NCI-H524 treated with DMSO at 0.1 percent for 48 hours (cell line): ENCODE measurements around the gene BTBD8.
"Not testable (repeated sequence)": the region's sequence is repeated elsewhere in the genome, so short reads cannot be mapped to it uniquely, and the experiment has no call there.

Source experiments
- DNase-seq: peaks from one replicate; lab custom pipeline; 2025; lab: John Stamatoyannopoulos, UW

BTBD8 gene

DNA sequence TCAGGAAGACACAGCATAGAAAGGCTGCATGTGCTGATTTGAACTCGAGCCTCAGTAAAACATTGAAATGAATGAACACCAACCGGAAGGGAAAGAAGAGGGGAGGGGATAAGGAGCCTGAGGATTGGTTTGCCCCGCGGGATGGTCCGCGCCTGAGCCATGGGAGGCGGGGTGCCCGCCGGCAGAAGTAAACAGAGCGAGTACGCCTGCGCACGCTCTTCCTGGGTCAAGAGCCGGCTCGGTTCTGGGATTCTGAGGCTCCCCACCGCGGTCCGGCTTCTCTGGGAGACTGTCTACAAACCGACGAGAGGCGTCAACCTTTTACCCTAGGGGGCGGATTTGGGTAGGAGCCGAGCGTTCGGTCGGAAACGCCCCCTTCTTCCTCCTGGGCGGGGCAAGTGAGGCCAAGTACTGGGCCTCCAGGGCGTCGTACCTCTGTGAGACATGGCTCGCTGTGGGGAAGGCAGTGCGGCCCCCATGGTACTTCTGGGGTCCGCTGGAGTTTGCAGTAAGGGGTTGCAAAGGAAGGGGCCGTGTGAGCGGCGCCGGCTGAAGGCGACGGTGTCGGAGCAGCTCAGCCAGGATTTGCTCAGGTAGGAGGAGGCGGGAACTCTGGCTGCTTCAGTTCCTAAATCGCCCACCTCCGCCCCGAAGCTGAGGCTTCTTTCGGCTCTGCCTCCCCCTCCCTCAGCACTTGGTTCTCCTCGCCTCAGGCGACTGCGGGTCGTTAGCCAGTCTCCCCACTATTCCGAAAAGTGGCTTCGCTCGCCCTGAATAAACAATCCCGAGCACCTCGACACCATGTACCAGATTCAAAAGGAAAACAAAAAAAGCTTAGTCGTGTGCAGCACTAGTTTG, at the start of gene BTBD8:
TSS of gene BTBD8 (plus strand) at position 218 of the 858 bp plus-strand sequence. CDS start at position 445, 227 bp downstream.
- peak; percentile 56 for DNase-seq

DNA sequence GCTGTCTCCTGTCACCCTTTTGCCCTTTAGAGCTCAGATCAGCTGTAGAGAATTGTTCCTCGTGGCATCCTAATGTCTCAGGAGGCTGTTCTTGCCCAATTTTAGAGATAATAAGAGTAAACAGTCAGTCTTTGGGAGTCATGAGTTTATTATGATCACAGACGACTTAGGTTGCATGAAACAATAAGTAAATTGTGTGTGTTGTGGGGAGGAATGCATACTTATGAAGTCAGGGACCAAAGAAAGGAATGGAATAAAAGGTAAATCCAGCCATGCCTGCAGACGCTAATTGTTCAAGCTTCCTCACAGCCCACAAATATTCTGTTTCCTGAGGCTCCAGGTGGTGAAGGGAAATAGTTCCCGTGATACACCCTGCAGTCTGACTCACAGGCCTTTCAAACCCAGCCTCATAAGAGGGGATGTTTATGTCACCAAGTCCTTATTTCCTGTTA, 49.5 kb upstream of the BTBD8 start:
- DNase-seq, result no peak

DNA sequence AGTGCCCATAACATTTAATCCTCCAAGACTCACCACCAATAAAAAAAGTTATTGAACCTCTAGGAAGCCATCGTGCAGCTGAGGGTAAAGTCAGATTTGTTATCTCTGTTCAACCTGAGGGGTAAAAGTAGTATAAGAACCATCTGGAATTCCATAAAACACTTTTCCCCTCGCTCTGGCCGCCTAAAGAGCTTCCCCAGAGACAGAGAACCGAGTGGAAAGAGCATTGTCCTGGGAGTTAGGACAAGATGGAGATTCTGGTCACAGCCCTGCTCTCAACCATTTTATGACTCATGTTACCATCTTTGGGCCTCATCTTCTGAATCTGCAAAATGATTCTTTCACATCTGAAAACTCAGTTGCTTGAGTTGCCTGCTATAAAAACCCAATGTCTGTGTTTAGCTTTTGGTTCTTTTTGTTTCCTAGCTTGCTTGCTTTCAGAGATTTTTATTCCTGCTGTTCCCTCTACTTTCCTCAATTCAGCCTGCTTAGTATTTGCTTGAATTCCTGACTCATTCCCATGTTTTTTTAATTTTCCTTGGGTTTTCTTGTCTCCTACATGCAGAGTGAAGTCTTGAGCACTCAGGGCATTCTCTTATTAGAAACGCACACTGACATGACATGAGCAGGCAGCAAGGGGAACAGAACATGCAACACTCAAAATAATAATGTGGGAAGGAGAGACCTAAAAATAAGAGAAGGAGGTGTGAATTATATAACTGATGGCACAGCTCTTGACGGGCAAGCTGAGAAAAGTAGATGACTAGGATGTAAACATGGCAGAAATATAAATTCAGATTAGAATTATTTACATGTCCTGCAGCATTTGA, 48.6 kb upstream of the BTBD8 start:
- no peak for DNase-seq

DNA sequence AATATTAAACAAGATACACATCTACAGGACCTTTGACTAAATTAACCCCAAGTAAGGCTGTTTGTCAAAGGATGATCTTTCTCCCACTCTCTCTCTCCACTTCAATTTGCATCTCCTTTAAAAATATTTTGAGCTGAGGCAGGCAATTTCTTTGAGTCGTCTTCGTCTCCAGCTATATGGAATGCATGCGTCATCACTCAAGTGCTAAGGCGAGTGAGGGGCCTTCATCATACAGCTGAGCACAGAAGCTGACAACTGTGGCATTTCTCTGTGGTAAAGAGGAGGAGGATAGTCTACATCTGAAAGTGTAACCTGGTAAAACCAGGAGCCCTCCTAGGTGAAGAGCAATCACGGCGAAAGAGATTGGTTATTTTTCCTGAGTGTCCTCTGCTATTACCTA, 42.7 kb upstream of the BTBD8 start:
- no peak for DNase-seq

DNA sequence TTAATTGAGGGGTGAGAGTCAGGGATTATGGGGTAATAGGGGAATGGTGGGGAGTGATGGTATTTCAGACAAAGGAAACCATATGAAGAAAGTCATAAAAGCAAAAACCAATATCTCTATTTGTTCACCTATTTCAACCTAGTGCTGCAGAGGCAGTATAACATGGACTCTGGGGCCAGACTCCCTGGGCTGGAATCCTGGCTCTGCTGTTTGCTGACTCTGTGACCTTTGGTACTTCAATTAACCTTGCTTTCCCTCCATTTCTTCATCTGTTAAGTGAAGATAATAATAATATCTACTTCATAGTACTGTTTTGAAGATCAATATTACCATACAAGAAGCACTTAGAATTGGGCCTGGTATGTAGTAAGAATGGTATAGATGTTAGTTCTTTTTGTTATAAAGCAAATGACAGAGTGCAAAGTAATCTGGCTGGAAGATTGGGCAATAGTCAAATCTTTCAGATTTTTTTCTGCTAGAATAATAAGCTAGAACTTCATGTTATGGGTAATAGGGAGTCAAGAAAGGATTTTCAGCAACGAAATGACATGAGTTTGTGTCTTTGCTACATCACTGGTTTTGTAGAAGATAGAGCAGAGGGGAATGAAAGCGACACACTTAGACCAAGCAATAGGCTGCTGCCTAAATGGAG, 41.3 kb upstream of the BTBD8 start:
- no peak for DNase-seq

DNA sequence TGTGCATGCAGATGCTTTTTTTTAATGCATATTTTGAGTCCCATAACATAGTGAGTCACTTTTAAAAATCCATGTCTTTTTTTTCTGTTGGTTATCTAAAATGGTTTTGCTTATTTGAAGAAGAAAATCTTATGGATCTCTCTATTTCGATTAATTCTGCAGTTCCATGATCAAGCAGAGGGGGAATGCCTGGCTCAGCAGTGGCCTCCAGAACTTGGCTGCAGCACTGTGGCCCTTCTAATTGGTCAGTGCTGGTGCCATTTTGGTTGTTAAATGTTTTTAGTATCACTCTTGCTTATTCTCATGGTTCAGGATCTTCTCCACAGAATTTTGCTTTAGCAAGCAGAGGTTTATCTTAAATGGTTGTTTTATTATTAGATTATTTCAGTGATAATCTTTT, 39.2 kb upstream of the BTBD8 start:
- no peak for DNase-seq

DNA sequence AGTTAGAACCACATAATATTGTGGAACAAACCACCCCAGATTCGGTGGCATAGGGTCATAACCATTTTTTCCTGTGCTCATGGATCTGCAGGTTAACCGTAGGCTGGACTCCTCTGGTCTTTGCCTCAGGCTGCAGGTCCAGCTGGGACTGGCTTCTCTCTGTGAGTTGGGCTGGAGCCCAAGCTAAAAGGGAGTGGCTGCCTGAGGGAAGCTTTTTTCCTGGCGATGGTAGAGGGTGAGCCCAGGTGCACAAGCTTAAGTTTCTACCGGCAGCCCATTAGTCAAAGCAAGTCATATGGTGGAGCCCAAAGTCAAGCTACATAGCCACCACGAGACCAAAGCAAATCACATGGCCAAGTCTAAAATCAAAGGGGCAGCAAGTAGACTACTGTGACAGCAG, 36.5 kb upstream of the BTBD8 start:
- no peak for DNase-seq

DNA sequence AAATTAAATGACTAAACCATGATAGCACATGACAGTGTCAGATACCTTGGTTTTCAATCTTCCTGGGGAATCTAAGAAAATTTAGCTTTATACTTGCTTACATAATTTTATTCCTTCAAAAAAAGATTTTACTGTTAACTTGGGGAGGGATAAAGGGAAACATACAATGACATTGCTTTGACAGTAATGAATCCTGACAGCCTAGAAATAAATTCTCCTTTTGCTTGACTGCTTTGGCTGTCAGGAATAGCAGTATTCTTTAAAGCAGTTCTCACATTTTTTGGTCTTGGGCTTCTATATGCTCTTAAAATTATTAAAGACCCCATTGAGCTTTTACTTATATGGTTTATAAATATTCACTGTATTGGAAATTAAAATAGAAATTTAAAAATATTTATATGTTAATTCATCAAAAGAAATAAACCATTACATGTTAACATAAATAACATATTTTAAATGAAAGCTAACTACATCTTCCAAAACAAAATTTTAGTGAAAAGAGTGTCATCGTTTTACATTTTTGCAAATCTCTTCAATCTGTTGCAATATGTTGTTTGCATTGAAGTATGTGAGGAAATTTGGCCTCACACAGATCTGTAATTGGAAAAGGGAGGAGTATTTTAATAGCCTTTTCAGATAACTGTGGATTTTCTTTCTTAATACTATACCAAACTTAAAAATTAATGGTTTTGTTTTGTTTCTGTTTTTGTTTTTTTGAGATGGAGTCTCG, 34.2 kb upstream of the BTBD8 start:
- DNase-seq, result no peak

DNA sequence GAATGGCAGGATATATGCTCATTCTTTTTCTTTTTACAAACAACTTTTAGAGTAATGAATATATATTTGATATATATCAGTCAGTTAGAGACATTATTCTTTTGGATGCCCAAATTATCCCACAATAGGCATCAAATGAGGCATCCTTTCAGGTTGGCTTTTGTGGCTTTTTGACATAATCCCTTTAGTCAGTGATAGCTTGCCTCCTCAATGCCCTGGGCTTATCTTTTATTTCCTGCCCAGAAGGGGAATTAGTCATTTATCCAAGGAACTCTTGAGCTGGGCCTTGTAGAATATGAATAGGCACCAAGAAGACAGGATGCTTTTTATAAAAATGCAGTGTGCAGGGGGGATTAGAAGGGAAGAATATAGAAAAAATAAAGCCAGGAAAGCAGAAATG, 28.2 kb upstream of the BTBD8 start:
- no peak for DNase-seq

DNA sequence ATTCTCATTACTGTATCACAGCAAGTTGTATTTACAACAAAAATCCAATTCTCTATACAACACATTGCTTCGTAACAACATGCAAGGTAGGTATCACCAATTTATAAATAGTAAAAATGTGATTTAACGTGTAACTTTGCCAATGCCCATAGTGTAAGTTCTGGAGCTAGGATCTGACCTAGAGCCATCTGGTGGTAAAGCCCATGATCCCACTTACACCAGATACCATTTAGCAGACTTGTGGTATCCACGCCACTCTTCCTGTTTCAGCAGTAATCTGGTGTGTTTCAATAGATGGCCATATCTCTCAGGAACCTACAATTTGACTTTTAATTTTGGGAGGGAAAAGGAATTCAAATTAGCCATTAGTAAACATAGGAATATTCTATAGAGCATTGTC, 15.1 kb upstream of the BTBD8 start:
- DNase-seq, result no peak

DNA sequence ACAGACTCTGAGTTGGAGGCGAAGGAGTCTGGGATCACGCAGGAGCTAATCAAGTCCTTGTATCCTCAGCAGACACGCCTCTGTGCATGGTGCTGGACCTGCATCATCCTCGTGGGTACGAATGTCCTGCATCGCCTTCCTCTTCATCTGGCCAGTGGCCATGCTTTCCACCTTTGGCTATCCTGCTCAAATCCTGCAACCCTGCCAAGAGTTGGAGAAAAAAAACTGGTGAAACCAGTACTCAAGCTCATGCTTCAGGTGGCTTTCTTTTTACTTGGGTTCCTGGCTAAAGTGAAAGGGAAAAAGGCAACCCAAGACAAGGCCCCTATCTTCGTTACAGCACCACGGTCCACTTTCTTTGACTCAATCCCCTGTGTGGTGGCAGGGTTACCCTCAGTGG, 13.8 kb upstream of the BTBD8 start:
- no peak for DNase-seq

DNA sequence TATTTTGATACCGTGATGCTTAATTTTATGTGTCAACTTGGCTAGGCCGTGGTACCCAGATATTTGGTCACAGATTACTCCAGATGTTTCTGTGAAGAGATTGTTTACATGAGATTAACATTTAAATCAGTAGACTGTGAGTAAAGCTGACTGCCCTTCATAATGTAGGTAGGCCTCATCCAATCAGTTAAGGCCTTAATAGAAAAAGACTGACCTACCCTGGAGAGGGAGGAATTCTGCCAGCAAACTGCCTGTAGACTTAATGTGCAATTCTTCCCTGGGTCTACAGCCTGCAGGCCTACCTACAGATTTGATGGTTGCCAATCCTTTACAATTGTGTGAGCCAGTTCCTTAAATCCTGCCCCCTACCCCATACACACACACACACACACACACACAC, 9.3 kb upstream of the BTBD8 start:
- DNase-seq, result no peak

DNA sequence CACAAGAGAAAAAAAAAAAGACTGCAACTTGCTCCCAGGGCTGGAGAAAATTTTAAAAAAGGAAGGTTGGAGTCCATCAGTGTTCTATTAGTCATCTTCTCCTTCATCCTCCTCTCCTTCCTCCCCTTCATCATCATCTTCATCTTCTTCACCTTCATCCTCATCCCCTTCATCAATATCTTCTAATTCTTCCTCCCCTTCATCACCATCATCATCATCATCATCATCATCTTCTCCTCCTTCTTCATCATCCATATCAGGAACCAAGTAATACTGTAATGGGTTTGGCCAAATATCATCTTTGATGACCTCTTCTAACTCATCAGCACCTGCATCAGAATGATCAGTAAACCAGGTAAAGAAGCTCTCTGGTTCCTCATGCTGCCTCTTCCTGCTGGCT, 5.7 kb upstream of the BTBD8 start:
- not testable (repeated sequence) for DNase-seq

DNA sequence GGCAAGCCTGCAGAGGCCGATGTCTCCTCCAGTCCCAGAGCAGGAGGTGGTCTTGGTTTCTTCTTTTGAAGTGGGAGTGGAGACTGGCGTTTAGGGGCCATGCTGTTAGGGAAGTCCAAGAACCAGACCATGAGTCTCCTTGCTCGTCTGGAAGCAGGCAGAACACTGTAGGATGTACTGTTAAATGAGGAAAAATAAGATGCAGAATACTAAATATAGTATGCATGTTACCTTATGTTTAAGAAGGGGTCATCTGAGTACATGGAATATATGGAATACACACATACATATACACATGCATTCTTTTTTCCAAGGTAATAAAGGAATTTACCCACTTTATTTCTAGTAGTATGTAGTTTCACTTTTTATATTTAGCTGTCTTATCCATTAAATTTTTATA, 4.8 kb upstream of the BTBD8 start, which contains the start of gene SETSIP:
TSS of gene SETSIP (minus strand) at position 101 of the 400 bp plus-strand sequence. CDS start at position 101, 0 bp downstream.
- DNase-seq, result no peak

DNA sequence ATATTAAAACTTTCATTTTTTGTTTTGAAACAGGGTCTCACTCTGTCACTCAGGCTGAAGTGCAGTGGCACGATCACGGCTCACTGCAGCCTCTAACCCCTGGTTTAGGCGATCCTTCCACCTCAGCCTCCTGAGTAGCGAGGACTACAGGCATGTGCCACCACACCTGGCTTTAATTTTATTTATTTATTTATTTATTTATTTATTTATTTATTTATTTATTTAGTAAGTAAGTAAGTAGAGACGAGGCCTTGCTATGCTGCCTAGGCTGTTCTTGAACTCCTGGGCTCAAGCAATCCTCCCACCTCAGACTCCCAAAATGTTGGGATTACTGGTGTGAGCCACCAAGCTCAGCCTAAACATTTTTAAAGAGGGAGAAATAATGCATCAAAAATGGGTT, 3.8 kb upstream of the BTBD8 start:
- no peak for DNase-seq

DNA sequence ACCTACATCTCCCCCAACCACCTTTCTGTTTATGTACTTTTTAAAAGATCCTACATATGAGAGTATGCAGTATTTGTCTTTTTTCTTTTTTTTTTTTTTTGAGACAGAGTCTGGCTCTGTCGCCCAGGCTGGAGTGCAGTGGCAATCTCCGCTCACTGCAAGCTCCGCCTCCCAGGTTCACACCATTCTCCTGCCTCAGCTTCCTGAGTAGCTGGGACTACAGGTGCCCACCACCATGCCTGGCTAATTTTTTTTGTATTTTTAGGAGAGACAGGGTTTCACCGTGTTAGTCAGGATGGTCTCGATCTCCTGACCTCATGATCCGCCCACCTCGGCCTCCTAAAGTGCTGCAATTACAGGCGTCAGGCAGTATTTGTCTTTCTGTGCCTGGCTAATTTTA, 2.1 kb upstream of the BTBD8 start:
- DNase-seq, result not testable (repeated sequence)

DNA sequence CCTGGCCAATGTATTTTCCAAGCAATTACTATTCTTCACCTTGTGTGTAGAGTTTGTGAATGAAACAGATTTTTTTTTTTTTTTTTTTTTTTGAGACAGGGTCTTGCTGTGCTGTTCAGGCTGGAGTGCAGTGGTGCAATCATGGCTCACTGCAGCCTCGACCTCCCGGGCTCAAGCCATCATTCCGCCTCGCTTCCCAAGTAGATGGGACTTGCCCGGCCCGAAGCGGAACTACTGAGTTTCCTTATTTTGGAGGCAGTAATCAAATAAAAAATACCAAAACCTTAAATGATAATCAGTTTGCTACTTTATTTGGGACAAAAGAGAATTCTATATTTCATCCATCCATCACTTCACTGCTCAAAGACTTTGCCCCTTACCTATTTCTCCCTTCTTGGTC, 704 bp upstream of the BTBD8 start:
- DNase-seq, result no peak

DNA sequence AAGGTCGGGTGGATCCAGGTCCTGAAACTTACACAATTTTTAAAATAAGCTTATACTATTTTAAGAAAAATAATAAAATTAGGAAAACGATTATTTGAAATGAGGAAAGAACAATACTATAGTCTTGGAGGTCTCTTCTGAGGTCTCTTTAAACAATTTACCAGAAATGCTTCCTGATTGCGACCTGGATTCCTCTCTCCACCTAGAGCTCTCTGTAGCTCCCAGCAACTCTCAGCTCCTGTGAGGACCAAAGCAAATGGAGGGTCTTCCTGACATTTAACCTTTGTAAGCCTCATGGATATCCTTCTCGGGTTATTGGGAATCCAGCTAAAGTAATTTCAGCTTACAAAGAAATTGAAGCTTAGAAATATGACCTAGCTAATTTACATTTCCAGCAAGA, 886 bp downstream of the BTBD8 start:
- no peak for DNase-seq

DNA sequence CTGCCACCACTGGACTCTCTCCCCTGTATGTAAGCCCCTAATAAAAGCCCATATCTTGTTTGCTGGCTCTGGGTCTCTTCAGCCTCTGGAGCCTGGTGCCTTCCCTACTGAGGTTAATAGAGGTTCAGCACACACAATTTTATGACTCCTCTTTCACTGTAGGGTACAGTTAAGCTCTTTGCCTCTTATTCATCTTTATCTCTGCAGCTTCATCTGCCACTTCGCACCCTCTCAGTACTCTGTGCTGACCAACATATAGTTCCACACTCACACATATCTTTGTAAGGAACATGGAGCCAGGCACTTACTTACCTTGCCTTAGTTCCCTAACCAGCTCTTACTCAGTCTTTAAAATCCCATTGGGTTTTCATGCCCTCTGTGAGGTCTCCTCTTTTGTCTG, 4.5 kb downstream of the BTBD8 start:
- DNase-seq, result no peak

DNA sequence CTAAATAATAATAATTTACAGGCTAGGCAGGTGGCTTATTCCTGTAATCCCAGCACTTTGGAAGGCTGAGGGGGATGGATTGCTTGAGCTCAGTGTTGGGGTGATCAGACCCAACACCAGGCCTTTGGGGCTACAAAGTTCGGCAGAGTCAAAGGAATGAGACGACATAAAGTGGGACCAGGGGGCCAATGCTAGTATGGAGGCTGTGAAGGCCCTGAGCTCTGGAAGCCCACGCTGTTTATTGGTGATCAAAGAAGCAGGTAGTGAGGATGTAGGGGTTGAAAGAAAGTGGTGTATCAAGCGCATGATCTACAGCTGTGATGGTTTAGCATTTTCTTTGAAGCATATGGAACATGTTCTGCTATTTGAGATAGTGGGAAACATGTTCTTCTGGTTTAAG, 5.6 kb downstream of the BTBD8 start:
- no peak for DNase-seq

DNA sequence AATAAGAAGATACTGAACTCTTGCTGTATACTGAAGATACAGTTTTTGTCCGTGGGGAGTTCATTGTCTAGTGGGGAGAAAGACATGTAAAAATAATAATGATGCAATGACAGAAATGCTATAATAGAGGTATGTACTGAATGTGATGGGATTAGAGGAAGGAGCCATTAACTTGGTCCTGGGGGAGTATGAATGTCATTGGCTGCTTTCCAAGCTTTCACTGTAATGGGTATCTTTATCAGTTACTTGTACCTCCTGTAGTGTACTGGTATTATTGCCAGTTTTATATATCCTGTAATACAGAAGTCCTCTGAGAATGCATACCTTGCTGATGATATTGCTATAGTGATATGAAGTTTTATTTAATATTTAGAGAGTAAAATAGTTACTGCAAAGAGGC, 7.4 kb downstream of the BTBD8 start:
- peak; percentile 1 for DNase-seq

DNA sequence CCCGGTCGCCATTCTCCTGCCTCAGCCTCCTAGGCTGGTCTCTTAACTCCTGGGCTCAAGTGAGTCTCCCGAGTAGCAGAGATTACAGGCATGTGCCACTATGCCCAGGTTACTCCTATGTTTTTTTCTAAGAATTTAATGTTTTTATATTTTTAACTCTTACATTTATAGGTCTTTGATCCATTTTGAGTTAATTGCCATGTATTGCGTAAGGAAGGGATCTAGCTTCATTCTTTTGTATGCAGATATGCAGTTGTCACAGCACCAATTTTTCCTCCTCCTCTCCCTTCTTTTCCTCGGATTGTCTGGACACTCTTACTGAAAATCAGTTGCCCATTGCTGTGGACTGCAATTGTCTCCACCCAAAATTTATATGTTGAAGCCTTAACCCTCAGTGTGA, 11.5 kb downstream of the BTBD8 start:
- no peak for DNase-seq
